ENCODE measurements around the gene ERMARD.

ERMARD gene

DNA sequence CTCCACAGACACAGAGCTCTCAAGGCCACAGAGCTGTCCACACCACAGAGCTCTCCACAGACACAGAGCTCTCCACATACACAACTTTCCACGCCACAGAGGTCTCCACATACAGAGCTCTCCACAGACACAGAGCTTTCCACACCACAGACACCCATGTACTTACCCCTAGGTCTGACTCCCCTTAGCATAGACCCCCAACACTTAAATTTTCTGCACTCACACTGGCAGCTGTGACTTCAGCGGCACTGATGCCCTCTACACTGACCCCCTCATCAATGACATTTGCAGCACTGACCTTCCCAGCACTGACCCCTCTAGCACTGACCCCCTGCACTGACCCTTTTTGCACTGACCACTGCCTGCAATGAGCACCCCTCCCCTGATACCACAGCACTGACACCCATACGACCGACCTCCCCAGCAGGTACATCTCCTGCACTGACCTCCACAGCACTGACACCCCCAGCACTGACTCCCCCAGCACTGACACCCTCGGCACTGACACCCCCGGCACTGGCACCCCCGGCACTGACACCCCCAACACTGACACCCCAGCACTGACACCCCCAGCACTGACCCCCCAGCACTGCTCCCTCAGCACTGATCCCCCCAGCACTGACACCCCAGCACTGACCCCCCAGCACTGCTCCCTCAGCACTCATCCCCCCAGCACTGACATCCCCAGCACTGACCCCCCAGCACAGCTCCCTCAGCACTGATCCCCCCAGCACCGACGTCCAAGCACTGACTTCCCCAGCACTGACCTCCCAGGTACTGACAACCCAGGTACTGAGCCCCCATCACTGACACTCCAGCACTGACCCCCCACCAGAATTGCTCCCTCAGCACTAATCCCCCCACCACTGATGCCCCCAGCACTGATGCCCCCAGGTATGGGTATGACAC is 56.5 kb downstream of the ERMARD start:
- Histone ChIP-seq H3K9ac (ENCODE audit: low read depth in 1 of 2, low read length in 2 of 2) (no peak overlapping the region), H3K9me3 (ENCODE audit: control insufficient read depth in 2 of 2, low read length in 2 of 2) (no peaks in the 10 kb centered on the region), H3K36me3 (ENCODE audit: control insufficient read depth in 2 of 2, insufficient read depth in 2 of 2, low read length in 2 of 2) (no peaks in the 10 kb centered on the region), H3K4me3 (ENCODE audit: low read length in 2 of 2) (no peak overlapping the region), H3K4me1 (ENCODE audit: control insufficient read depth in 2 of 2, insufficient read depth in 2 of 2, low read length in 2 of 2) (no peaks in the 10 kb centered on the region), H3K27ac (ENCODE audit: low read depth in 2 of 2, low read length in 2 of 2) (no peak overlapping the region), H3K27me3 (ENCODE audit: control insufficient read depth in 2 of 2, insufficient read depth in 2 of 2, low read length in 2 of 2) (peaks cover 0 to 2% of the 10 kb centered on the region in 2 donors)

GRCh38 chr6:169808608-169808967 is 57.2 kb downstream of the ERMARD start:
- H3K4me1 ChIP-seq (ENCODE audit: control insufficient read depth in 2 of 2, insufficient read depth in 2 of 2, low read length in 2 of 2) = no peaks in the 10 kb centered on the region
- peaks cover 0 to 2% of the 10 kb centered on the region in 2 donors for H3K27me3 ChIP-seq (ENCODE audit: control insufficient read depth in 2 of 2, insufficient read depth in 2 of 2, low read length in 2 of 2)
- no peaks in the 10 kb centered on the region for H3K36me3 ChIP-seq (ENCODE audit: control insufficient read depth in 2 of 2, insufficient read depth in 2 of 2, low read length in 2 of 2)
- H3K27ac ChIP-seq (ENCODE audit: low read depth in 2 of 2, low read length in 2 of 2) = no peak overlapping the region
- no peak overlapping the region for H3K9ac ChIP-seq (ENCODE audit: low read depth in 1 of 2, low read length in 2 of 2)
- no peak overlapping the region for H3K4me3 ChIP-seq (ENCODE audit: low read length in 2 of 2)
- no peaks in the 10 kb centered on the region for H3K9me3 ChIP-seq (ENCODE audit: control insufficient read depth in 2 of 2, low read length in 2 of 2)

GRCh38 chr6:169809386-169809785 is 58.0 kb downstream of the ERMARD start:
- Histone ChIP-seq H3K4me1 (ENCODE audit: control insufficient read depth in 2 of 2, insufficient read depth in 2 of 2, low read length in 2 of 2) (no peaks in the 10 kb centered on the region), H3K36me3 (ENCODE audit: control insufficient read depth in 2 of 2, insufficient read depth in 2 of 2, low read length in 2 of 2) (no peaks in the 10 kb centered on the region), H3K4me3 (ENCODE audit: low read length in 2 of 2) (no peak overlapping the region), H3K9me3 (ENCODE audit: control insufficient read depth in 2 of 2, low read length in 2 of 2) (no peaks in the 10 kb centered on the region), H3K27me3 (ENCODE audit: control insufficient read depth in 2 of 2, insufficient read depth in 2 of 2, low read length in 2 of 2) (peaks cover 0 to 2% of the 10 kb centered on the region in 2 donors), H3K9ac (ENCODE audit: low read depth in 1 of 2, low read length in 2 of 2) (no peak overlapping the region), H3K27ac (ENCODE audit: low read depth in 2 of 2, low read length in 2 of 2) (no peak overlapping the region)

DNA sequence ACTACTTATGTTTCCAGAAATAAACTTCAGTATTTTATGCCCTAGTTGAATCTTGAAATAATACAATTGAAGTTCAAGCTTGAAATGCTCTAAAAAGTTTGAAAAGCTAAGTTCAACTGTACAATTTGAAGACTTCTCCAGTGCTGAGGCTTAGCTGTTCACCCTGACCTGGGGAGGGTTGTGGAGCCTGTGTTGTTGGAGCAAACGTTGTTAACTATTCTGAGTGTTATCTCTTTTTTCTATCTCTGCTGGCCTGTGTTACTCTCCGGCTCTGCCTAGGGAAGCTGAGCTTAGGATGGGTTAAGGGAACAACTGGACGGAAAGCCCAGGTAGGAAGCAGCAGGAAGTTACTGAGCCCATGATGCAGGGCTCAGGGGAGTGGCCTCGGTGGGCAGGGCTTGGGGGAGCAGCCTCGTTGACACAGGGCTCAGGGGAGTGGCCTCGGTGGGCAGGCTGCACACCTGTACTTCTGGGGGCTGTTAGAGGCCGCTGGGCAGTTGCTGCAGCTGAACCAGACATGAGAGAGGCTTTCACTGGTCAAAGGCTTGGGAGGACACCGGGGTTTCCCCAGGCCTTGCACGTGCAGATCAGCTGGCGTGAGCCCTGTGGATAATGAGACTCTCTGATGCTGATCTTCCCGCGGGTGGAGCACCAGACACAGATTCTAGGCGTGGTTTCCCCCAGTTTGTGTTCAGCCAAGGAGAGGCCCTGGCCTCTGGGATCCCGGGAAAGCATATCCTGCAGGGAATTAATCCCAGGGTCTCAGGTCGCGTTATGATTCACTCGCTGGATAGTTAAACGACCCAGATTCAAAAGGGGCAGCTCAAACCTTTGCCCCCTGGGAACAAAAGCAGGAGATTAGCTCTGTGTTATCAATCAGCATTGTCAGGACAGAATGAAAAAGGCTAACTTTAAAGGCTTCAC is 58.9 kb downstream of the ERMARD start:
- Histone ChIP-seq H3K9me3 (ENCODE audit: control insufficient read depth in 2 of 2, low read length in 2 of 2) (no peaks in the 10 kb centered on the region), H3K4me3 (ENCODE audit: low read length in 2 of 2) (no peak overlapping the region), H3K36me3 (ENCODE audit: control insufficient read depth in 2 of 2, insufficient read depth in 2 of 2, low read length in 2 of 2) (no peaks in the 10 kb centered on the region), H3K27ac (ENCODE audit: low read depth in 2 of 2, low read length in 2 of 2) (no peak overlapping the region), H3K4me1 (ENCODE audit: control insufficient read depth in 2 of 2, insufficient read depth in 2 of 2, low read length in 2 of 2) (no peaks in the 10 kb centered on the region), H3K9ac (ENCODE audit: low read depth in 1 of 2, low read length in 2 of 2) (no peak overlapping the region), H3K27me3 (ENCODE audit: control insufficient read depth in 2 of 2, insufficient read depth in 2 of 2, low read length in 2 of 2) (peaks cover 0 to 2% of the 10 kb centered on the region in 2 donors)

- no peaks in the 10 kb centered on the region for H3K9me3 ChIP-seq (ENCODE audit: control insufficient read depth in 2 of 2, low read length in 2 of 2)
- no peaks in the 10 kb centered on the region for H3K4me1 ChIP-seq (ENCODE audit: control insufficient read depth in 2 of 2, insufficient read depth in 2 of 2, low read length in 2 of 2)
- no peak overlapping the region for H3K27ac ChIP-seq (ENCODE audit: low read depth in 2 of 2, low read length in 2 of 2)
- no peaks in the 10 kb centered on the region for H3K27me3 ChIP-seq (ENCODE audit: control insufficient read depth in 2 of 2, insufficient read depth in 2 of 2, low read length in 2 of 2)
- no peak overlapping the region for H3K9ac ChIP-seq (ENCODE audit: low read depth in 1 of 2, low read length in 2 of 2)
- no peak overlapping the region for H3K4me3 ChIP-seq (ENCODE audit: low read length in 2 of 2)
- no peaks in the 10 kb centered on the region for H3K36me3 ChIP-seq (ENCODE audit: control insufficient read depth in 2 of 2, insufficient read depth in 2 of 2, low read length in 2 of 2)
Measured at GRCh38 chr6:169811072-169811471, 59.6 kb downstream of the ERMARD start.

GRCh38 chr6:169811521-169812256 is 60.3 kb downstream of the ERMARD start:
- Histone ChIP-seq H3K9me3 (ENCODE audit: control insufficient read depth in 2 of 2, low read length in 2 of 2) (no peaks in the 10 kb centered on the region), H3K27me3 (ENCODE audit: control insufficient read depth in 2 of 2, insufficient read depth in 2 of 2, low read length in 2 of 2) (no peaks in the 10 kb centered on the region), H3K27ac (ENCODE audit: low read depth in 2 of 2, low read length in 2 of 2) (no peak overlapping the region), H3K4me3 (ENCODE audit: low read length in 2 of 2) (no peak overlapping the region), H3K9ac (ENCODE audit: low read depth in 1 of 2, low read length in 2 of 2) (no peak overlapping the region), H3K36me3 (ENCODE audit: control insufficient read depth in 2 of 2, insufficient read depth in 2 of 2, low read length in 2 of 2) (no peaks in the 10 kb centered on the region), H3K4me1 (ENCODE audit: control insufficient read depth in 2 of 2, insufficient read depth in 2 of 2, low read length in 2 of 2) (no peaks in the 10 kb centered on the region)

DNA sequence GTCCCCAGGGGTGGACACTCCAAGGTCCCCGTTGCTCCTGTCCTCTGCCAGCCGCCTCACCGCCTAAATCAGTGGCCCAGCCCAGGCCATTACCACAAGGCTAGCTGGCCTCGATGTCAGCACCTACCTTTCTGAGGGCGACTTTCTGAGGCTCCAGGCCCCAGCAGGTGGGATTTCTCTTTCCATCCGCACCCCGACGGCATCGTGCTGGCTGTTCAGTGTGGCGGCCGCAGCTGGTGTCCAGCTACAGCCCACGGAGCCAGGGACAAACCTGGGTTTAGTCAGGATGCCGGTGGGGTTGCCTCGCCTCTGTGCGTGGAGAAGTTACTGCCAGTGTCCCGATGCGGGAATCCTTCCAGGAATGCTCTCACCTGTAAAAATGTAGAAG is 60.8 kb downstream of the ERMARD start:
- H3K9me3 ChIP-seq (ENCODE audit: control insufficient read depth in 2 of 2, low read length in 2 of 2) = no peaks in the 10 kb centered on the region

DNA sequence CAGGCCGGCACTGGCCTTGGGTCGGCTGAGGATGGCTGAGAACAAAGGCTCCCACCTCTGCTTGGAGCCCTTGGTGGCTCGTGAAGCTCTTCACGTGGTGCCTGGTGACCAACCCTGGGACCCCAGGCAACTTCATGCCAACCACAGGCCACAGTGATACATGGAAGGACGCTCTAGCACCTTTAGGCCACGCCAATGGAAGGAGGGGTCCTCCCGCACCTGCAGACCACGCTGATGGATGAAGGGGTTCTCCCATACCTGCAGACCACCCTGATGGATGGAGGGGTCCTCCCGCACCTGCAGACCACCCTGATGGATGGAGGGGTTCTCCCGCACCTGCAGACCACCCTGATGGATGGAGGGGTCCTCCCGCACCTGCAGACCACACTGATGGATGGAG is 62.5 kb downstream of the ERMARD start:
- Histone ChIP-seq H3K27me3 (ENCODE audit: control insufficient read depth in 2 of 2, insufficient read depth in 2 of 2, low read length in 2 of 2) (no peaks in the 10 kb centered on the region), H3K4me3 (ENCODE audit: low read length in 2 of 2) (no peak overlapping the region), H3K36me3 (ENCODE audit: control insufficient read depth in 2 of 2, insufficient read depth in 2 of 2, low read length in 2 of 2) (no peaks in the 10 kb centered on the region), H3K27ac (ENCODE audit: low read depth in 2 of 2, low read length in 2 of 2) (no peak overlapping the region), H3K9me3 (ENCODE audit: control insufficient read depth in 2 of 2, low read length in 2 of 2) (no peaks in the 10 kb centered on the region), H3K4me1 (ENCODE audit: control insufficient read depth in 2 of 2, insufficient read depth in 2 of 2, low read length in 2 of 2) (no peaks in the 10 kb centered on the region), H3K9ac (ENCODE audit: low read depth in 1 of 2, low read length in 2 of 2) (no peak overlapping the region)

More for the DNA sequence above, 60.8 kb downstream of the ERMARD start:
- Histone ChIP-seq H3K9ac (ENCODE audit: low read depth in 1 of 2, low read length in 2 of 2) (no peak overlapping the region), H3K27me3 (ENCODE audit: control insufficient read depth in 2 of 2, insufficient read depth in 2 of 2, low read length in 2 of 2) (no peaks in the 10 kb centered on the region), H3K4me1 (ENCODE audit: control insufficient read depth in 2 of 2, insufficient read depth in 2 of 2, low read length in 2 of 2) (no peaks in the 10 kb centered on the region), H3K27ac (ENCODE audit: low read depth in 2 of 2, low read length in 2 of 2) (no peak overlapping the region), H3K4me3 (ENCODE audit: low read length in 2 of 2) (no peak overlapping the region), H3K36me3 (ENCODE audit: control insufficient read depth in 2 of 2, insufficient read depth in 2 of 2, low read length in 2 of 2) (no peaks in the 10 kb centered on the region)

GRCh38 chr6:169816054-169816453 is 64.6 kb downstream of the ERMARD start:
- H3K4me1 ChIP-seq (ENCODE audit: control insufficient read depth in 2 of 2, insufficient read depth in 2 of 2, low read length in 2 of 2) = no peaks in the 10 kb centered on the region
- no peaks in the 10 kb centered on the region for H3K36me3 ChIP-seq (ENCODE audit: control insufficient read depth in 2 of 2, insufficient read depth in 2 of 2, low read length in 2 of 2)
- H3K9me3 ChIP-seq (ENCODE audit: control insufficient read depth in 2 of 2, low read length in 2 of 2) = no peaks in the 10 kb centered on the region
- no peak overlapping the region for H3K27ac ChIP-seq (ENCODE audit: low read depth in 2 of 2, low read length in 2 of 2)
- H3K4me3 ChIP-seq (ENCODE audit: low read length in 2 of 2) = no peak overlapping the region
- H3K27me3 ChIP-seq (ENCODE audit: control insufficient read depth in 2 of 2, insufficient read depth in 2 of 2, low read length in 2 of 2) = no peaks in the 10 kb centered on the region
- H3K9ac ChIP-seq (ENCODE audit: low read depth in 1 of 2, low read length in 2 of 2) = no peak overlapping the region
